Calu3 (cell line): Measurements from ENCODE around the gene RRAS2. TPM values are rescaled to one million over a fixed set of nuclear protein-coding genes. Genes with fewer than 3 reads are reported as not detected.
"Not testable (repeated sequence)": the region's sequence is repeated elsewhere in the genome, so short reads cannot be mapped to it uniquely, and the experiment has no call there.

Experiments used
- BruUV-seq: library from RNA; stranded (reverse); fragments of 400-500 nt; replicated peaks from 2 replicates; lab custom pipeline; 2021; lab: Mats Ljungman, UMichigan
- CTCF ChIA-PET: fragments of 300-600 bp; sonication (Branson Sonifier 250); formaldehyde crosslinking; loops from one replicate; lab custom pipeline; 2022; ENCODE audit warnings: antibody characterized with exemption; lab: Charles Lee
- DNase-seq: peaks from one replicate; pipeline ENCODE4 v3.0.0; 2022
- H3K27ac Mint-ChIP-seq: one replicate; pipeline ENCODE4 v1.8.0; 2022; ENCODE audit warnings: mixed read lengths; ENCODE audit not compliant: unreplicated experiment
- H3K27me3 Mint-ChIP-seq: one replicate; pipeline ENCODE4 v1.8.0; 2022; ENCODE audit warnings: mixed read lengths; ENCODE audit not compliant: unreplicated experiment
- H3K36me3 Mint-ChIP-seq: one replicate; pipeline ENCODE4 v1.8.0; 2022; ENCODE audit warnings: mild to moderate bottlenecking, moderate library complexity, mixed read lengths; ENCODE audit not compliant: insufficient read depth, unreplicated experiment
- H3K4me1 Mint-ChIP-seq: one replicate; pipeline ENCODE4 v1.8.0; 2022; ENCODE audit warnings: mild to moderate bottlenecking, low read depth, mixed read lengths; ENCODE audit not compliant: unreplicated experiment
- H3K4me3 Mint-ChIP-seq: one replicate; pipeline ENCODE4 v1.8.0; 2022; ENCODE audit warnings: mild to moderate bottlenecking, low read depth, moderate library complexity, mixed read lengths; ENCODE audit not compliant: unreplicated experiment
- H3K9me3 Mint-ChIP-seq: one replicate; pipeline ENCODE4 v1.8.0; 2022; ENCODE audit warnings: low read depth, mixed read lengths; ENCODE audit not compliant: unreplicated experiment
- intact Hi-C: fragments of 100-400 bp; cut with micrococcal nuclease; formaldehyde crosslinking; loops from one replicate; pipeline ENCODE4 v1.10.0; 2022; ENCODE audit not compliant: unreplicated experiment
- total RNA-seq: library from RNA; stranded (reverse); gene quantifications from 2 replicates; pipeline ENCODE4 v1.2.3, GENCODE V29; 2022
- TF ChIP-seq, protein P1 (sequence below): fragments of 200-600 bp; IDR thresholded peaks from one replicate; pipeline ENCODE4 v1.8.0; 2022; ENCODE audit warnings: antibody characterized with exemption; ENCODE audit not compliant: unreplicated experiment

RRAS2 gene
- total RNA-seq, 1 experiment from 2014 or later = 42.8 TPM

- H3K36me3 Mint-ChIP-seq = peaks cover 5% of the 10 kb centered on the region
- no peaks in the 10 kb centered on the region for H3K4me1 Mint-ChIP-seq
- H3K9me3 Mint-ChIP-seq = no peaks in the 10 kb centered on the region
- intact Hi-C loops = no loop called here
- CTCF ChIA-PET = interaction anchor here (0.5 to 0.6 kb wide), 2 partner anchors 8 to 19 kb away, joined by 4 to 5 read pairs; no protein-coding TSS in a partner anchor
- no peak overlapping the region for H3K4me3 Mint-ChIP-seq
- DNase-seq = no peak
- no peaks in the 10 kb centered on the region for H3K27me3 Mint-ChIP-seq
- TF ChIP-seq, protein P1, sequence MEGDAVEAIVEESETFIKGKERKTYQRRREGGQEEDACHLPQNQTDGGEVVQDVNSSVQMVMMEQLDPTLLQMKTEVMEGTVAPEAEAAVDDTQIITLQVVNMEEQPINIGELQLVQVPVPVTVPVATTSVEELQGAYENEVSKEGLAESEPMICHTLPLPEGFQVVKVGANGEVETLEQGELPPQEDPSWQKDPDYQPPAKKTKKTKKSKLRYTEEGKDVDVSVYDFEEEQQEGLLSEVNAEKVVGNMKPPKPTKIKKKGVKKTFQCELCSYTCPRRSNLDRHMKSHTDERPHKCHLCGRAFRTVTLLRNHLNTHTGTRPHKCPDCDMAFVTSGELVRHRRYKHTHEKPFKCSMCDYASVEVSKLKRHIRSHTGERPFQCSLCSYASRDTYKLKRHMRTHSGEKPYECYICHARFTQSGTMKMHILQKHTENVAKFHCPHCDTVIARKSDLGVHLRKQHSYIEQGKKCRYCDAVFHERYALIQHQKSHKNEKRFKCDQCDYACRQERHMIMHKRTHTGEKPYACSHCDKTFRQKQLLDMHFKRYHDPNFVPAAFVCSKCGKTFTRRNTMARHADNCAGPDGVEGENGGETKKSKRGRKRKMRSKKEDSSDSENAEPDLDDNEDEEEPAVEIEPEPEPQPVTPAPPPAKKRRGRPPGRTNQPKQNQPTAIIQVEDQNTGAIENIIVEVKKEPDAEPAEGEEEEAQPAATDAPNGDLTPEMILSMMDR = no peak
- no TSS peak for BruUV-seq
- peak overlapping the region; percentile 28 for H3K27ac Mint-ChIP-seq
Observed at GRCh38 chr11:14288189-14288935, 70.6 kb downstream of the RRAS2 start.

- DNase-seq, CTCF ChIA-PET, H3K4me1 Mint-ChIP-seq, H3K27ac Mint-ChIP-seq, H3K36me3 Mint-ChIP-seq, H3K4me3 Mint-ChIP-seq, H3K9me3 Mint-ChIP-seq, H3K27me3 Mint-ChIP-seq, intact Hi-C loops: not testable (repeated sequence)
- TSS peak; percentile 55 for BruUV-seq
Observed at GRCh38 chr11:14278869-14279268, 80.1 kb downstream of the RRAS2 start.

GRCh38 chr11:14275076-14275475, 83.9 kb downstream of the RRAS2 start:
- Mint-ChIP-seq H3K36me3 (peaks cover 4% of the 10 kb centered on the region), H3K4me1 (no peaks in the 10 kb centered on the region), H3K9me3 (no peaks in the 10 kb centered on the region), H3K27me3 (no peaks in the 10 kb centered on the region), H3K4me3 (no peak overlapping the region), H3K27ac (no peak overlapping the region)
- CTCF ChIA-PET = interaction anchor here (0.7 kb wide), 1 partner anchor 182 kb away, joined by 4 read pairs; no protein-coding TSS in a partner anchor
- intact Hi-C loops = no loop called here
- BruUV-seq = no TSS peak
- no peak for DNase-seq
- TF ChIP-seq, protein P1 = no peak

DNA sequence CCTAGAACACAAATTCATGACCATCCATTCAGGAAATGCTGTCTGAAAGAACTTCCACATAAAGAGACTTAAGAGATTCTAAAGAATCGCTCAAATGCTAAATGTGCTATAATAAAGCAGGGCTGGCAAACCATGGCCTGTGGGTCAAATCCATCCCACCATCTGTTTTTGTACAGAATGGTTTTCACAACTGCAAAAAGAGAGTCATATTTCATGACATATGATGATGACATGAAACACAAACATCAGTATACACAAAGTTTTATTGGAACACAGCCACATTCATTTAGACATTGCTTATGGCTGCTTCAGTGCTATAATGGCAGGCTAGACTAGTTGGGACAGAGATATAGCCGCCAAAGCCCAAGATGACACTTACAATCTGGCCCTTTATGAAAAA, 85.1 kb downstream of the RRAS2 start:
- BruUV-seq = no TSS peak
- H3K27ac Mint-ChIP-seq = no peak overlapping the region
- H3K4me1 Mint-ChIP-seq = no peaks in the 10 kb centered on the region
- TF ChIP-seq, protein P1 = no peak
- CTCF ChIA-PET = no interaction called here
- H3K9me3 Mint-ChIP-seq = no peaks in the 10 kb centered on the region
- no peak overlapping the region for H3K4me3 Mint-ChIP-seq
- no peak for DNase-seq
- intact Hi-C loops = no loop called here
- peaks cover 4% of the 10 kb centered on the region for H3K36me3 Mint-ChIP-seq
- no peaks in the 10 kb centered on the region for H3K27me3 Mint-ChIP-seq
